Activated B cell treated with CpG ODN at 0.5 μM for 24 hours (primary cell): ENCODE results near the gene SH3PXD2A. TPM values are rescaled to one million over a fixed set of nuclear protein-coding genes. Genes with fewer than 3 reads are reported as not detected.

Source experiments
- ATAC-seq: fragments of 200-7000 bp; cut with Tn5 transposase; one replicate; pipeline ENCODE4 v1.10.0; 2021; ENCODE audit warnings: low read depth, mild to moderate bottlenecking, moderate library complexity
- CTCF ChIA-PET: fragments of 350-600 bp; sonication (Branson Sonifier 250); formaldehyde crosslinking; loops from one replicate; lab custom pipeline; 2021; ENCODE audit warnings: antibody characterized with exemption; lab: Charles Lee
- POLR2A ChIA-PET: fragments of 350-600 bp; sonication (Branson Sonifier 250); formaldehyde crosslinking; loops from one replicate; lab custom pipeline; 2021; ENCODE audit warnings: antibody characterized with exemption; lab: Charles Lee
- DNase-seq: peaks from one replicate; pipeline ENCODE4 v3.0.0; 2022
- H3K27ac Mint-ChIP-seq: one replicate; pipeline ENCODE4 v1.8.0; 2020; ENCODE audit warnings: mixed read lengths
- H3K27me3 Mint-ChIP-seq: one replicate; pipeline ENCODE4 v1.8.0; 2021; ENCODE audit warnings: mixed read lengths
- H3K36me3 Mint-ChIP-seq: one replicate; pipeline ENCODE4 v1.8.0; 2021; ENCODE audit warnings: low read depth, mixed read lengths
- H3K4me1 Mint-ChIP-seq: one replicate; pipeline ENCODE4 v1.8.0; 2021; ENCODE audit warnings: mixed read lengths
- H3K4me3 Mint-ChIP-seq: one replicate; pipeline ENCODE4 v1.8.0; 2020; ENCODE audit warnings: mild to moderate bottlenecking, mixed read lengths
- H3K9me3 Mint-ChIP-seq: one replicate; pipeline ENCODE4 v1.8.0; 2020; ENCODE audit warnings: mixed read lengths
- intact Hi-C: fragments of 100-400 bp; cut with micrococcal nuclease; formaldehyde crosslinking; loops from one replicate; pipeline ENCODE4 v1.15.1; 2024
- total RNA-seq: library from RNA; stranded (reverse); gene quantifications from 2 replicates; pipeline ENCODE4 v1.2.3, GENCODE V29; 2022
- TF ChIP-seq, protein P1 (sequence below): fragments of 200-600 bp; IDR thresholded peaks from one replicate; pipeline ENCODE4 v1.8.0; 2022; ENCODE audit warnings: antibody characterized with exemption, mild to moderate bottlenecking

The SH3PXD2A gene
- total RNA-seq, 1 donor from 2014 or later = 18.2 TPM

DNA sequence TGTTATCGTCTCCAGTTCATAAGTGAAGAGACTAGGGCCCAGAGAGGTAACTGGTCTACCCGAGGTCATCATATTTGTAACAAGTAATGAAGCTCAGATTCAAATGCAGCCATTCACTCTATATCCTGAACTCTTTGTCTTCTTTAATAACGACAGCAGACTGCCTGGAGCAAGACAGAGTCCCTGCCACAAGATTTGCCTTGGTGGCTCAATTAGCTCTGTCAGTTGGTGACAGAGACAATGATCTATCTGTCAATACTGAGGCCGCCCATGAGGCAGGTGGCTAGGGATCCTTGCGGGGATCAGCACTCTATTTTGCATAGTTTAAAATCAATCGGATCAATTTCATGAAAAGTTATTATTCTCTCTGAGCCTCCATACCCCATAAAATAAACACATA, 43.9 kb downstream of the SH3PXD2A start:
- CTCF ChIA-PET = no interaction called here
- ATAC-seq = no peak
- no peaks in the 10 kb centered on the region for H3K4me1 Mint-ChIP-seq
- POLR2A ChIA-PET = no interaction called here
- H3K27ac Mint-ChIP-seq = no peak overlapping the region
- TF ChIP-seq, protein P1, sequence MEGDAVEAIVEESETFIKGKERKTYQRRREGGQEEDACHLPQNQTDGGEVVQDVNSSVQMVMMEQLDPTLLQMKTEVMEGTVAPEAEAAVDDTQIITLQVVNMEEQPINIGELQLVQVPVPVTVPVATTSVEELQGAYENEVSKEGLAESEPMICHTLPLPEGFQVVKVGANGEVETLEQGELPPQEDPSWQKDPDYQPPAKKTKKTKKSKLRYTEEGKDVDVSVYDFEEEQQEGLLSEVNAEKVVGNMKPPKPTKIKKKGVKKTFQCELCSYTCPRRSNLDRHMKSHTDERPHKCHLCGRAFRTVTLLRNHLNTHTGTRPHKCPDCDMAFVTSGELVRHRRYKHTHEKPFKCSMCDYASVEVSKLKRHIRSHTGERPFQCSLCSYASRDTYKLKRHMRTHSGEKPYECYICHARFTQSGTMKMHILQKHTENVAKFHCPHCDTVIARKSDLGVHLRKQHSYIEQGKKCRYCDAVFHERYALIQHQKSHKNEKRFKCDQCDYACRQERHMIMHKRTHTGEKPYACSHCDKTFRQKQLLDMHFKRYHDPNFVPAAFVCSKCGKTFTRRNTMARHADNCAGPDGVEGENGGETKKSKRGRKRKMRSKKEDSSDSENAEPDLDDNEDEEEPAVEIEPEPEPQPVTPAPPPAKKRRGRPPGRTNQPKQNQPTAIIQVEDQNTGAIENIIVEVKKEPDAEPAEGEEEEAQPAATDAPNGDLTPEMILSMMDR = no peak
- peaks cover 14% of the 10 kb centered on the region for H3K27me3 Mint-ChIP-seq
- intact Hi-C loops = no loop called here
- DNase-seq = no peak
- H3K9me3 Mint-ChIP-seq = no peaks in the 10 kb centered on the region
- H3K36me3 Mint-ChIP-seq = no peaks in the 10 kb centered on the region
- no peak overlapping the region for H3K4me3 Mint-ChIP-seq

DNA sequence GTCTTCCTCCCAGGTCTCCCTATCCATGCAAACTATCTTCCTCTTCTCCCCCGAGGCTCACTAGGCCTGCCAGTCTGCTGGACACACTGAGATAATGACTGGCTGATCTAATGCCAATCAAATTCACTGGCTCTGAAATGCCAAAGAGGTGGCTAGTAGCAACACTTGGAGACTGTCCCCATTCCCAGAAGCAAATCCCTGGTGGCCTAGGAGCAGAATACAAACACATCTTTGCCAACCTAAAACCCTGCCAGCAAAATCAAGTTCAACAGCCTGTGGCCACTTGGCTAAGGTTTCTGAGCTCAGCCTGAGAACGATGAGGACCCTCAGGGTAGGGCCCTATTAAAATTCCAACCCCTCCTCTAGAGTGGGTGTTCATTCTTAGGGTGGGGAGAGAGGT, 46.6 kb downstream of the SH3PXD2A start:
- intact Hi-C loops = no loop called here
- no peak for ATAC-seq
- no peaks in the 10 kb centered on the region for H3K9me3 Mint-ChIP-seq
- ChIA-PET CTCF (interaction anchor here (0.5 kb wide), 1 partner anchor 77 kb away, joined by 4 read pairs; no protein-coding TSS in a partner anchor), POLR2A (no interaction called here)
- DNase-seq = no peak
- H3K4me3 Mint-ChIP-seq = no peak overlapping the region
- H3K27me3 Mint-ChIP-seq = peaks cover 14% of the 10 kb centered on the region
- H3K27ac Mint-ChIP-seq = no peak overlapping the region
- TF ChIP-seq, protein P1 = no peak
- no peaks in the 10 kb centered on the region for H3K36me3 Mint-ChIP-seq
- H3K4me1 Mint-ChIP-seq = no peaks in the 10 kb centered on the region

DNA sequence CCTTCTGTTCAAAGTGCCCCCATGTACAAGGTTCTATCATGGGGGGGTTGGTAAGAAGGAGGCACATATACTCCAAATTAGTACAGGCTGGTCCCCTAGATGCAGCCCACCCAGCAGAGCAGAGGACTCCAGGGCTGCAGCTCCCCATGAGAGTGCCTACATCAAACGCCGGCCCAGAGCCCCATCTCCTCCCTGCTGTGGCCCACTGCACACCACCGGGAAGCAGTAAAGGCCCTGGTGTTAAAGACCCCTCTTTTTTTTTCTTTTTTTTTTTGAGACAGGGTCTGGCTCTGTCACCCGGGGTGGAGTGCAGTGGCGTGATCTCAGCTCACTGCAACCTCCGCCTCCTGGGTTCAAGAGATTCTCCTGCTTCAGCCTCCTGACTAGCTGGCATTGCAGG, 47.4 kb downstream of the SH3PXD2A start:
- H3K4me3 Mint-ChIP-seq = no peak overlapping the region
- intact Hi-C loops = no loop called here
- H3K9me3 Mint-ChIP-seq = no peaks in the 10 kb centered on the region
- H3K27ac Mint-ChIP-seq = no peak overlapping the region
- H3K36me3 Mint-ChIP-seq = no peaks in the 10 kb centered on the region
- DNase-seq (no peak), ATAC-seq (no peak)
- TF ChIP-seq, protein P1 = no peak
- POLR2A ChIA-PET = no interaction called here
- no peaks in the 10 kb centered on the region for H3K4me1 Mint-ChIP-seq
- CTCF ChIA-PET = no interaction called here
- H3K27me3 Mint-ChIP-seq = peaks cover 11% of the 10 kb centered on the region

DNA sequence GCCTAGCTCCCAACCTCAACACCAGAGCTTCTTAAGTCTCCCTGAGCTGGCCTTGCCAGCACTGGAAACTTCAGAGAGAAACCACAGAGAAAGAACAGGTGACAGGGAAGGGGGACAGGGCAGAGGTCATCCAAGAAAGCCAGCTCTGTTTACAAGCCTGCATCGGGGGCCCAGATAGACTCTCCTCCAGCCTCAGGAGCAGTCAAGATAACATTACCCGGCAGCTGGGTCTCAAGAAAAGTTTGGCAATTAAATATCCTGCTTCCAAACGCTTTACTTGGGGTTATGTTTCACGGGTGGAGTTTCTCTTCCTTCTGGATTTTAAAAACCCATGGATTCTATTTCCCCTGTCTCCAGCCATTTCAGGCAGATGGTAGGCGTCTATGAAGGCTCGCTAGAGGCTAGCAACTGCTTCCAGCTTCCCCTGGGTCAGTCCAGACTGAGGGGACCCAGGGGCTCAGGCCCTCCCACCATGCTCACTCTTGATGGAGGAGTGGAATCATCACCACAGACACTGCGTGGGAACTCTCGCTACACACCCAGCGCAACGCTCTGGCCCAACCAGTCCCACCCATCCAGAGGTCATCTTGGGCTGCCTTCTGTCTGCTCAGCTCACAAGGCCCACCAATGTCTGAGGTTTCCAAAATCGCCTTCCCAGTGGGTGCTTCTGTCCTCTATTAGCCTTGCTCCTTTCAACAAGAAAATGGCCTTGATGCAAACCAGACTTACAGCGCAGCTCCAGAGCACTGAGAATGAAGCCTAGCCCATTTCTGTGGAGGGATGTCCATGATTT, 48.8 kb downstream of the SH3PXD2A start:
- ChIA-PET POLR2A (no interaction called here), CTCF (no interaction called here)
- DNase-seq (no peak), ATAC-seq (no peak)
- TF ChIP-seq, protein P1 = no peak
- no peaks in the 10 kb centered on the region for H3K4me1 Mint-ChIP-seq
- H3K27ac Mint-ChIP-seq = no peak overlapping the region
- H3K4me3 Mint-ChIP-seq = no peak overlapping the region
- no peaks in the 10 kb centered on the region for H3K36me3 Mint-ChIP-seq
- H3K9me3 Mint-ChIP-seq = no peaks in the 10 kb centered on the region
- peaks cover 10% of the 10 kb centered on the region for H3K27me3 Mint-ChIP-seq
- intact Hi-C loops = no loop called here

DNA sequence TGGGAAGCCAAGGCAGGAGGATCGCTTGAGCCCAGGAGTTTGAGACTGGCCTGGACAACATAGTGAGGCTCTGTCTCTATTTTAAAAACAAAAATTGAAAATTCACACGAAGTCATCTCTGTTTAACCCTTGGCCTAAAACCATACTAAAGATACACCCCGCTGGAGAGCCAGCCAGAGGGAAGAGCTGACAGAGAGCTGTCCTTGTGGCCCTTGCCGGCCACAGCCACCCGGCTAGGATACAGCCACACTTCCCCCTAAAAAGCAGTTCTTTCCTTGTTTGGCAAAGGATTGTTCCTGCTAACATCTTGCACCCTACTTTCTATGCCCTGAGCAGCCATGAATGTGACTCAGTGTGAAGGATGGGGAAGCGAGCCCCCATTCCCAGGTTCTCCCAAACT, 49.6 kb downstream of the SH3PXD2A start:
- Mint-ChIP-seq H3K9me3 (no peaks in the 10 kb centered on the region), H3K36me3 (no peaks in the 10 kb centered on the region), H3K4me1 (peaks cover 3% of the 10 kb centered on the region), H3K4me3 (no peak overlapping the region), H3K27me3 (peaks cover 10% of the 10 kb centered on the region), H3K27ac (no peak overlapping the region)
- no peak for ATAC-seq
- intact Hi-C loops = no loop called here
- ChIA-PET POLR2A (no interaction called here), CTCF (no interaction called here)
- no peak for DNase-seq
- TF ChIP-seq, protein P1 = no peak
